Glomerular visceral epithelial cell (primary cell): ENCODE results near the gene CRB1.
A peak's percentile ranks its signal among the peaks of the same experiment; 100 is the strongest.
"Not testable (repeated sequence)": the region's sequence is repeated elsewhere in the genome, so short reads cannot be mapped to it uniquely, and the experiment has no call there.

Experiments used
- DNase-seq: peaks from one replicate; pipeline ENCODE4 v3.0.0-alpha.2; 2016; ENCODE audit errors: extremely low spot score

The CRB1 gene

GRCh38 chr1:197399755-197400521, 131.9 kb downstream of the CRB1 start:
- peak; percentile 30 for DNase-seq

DNA sequence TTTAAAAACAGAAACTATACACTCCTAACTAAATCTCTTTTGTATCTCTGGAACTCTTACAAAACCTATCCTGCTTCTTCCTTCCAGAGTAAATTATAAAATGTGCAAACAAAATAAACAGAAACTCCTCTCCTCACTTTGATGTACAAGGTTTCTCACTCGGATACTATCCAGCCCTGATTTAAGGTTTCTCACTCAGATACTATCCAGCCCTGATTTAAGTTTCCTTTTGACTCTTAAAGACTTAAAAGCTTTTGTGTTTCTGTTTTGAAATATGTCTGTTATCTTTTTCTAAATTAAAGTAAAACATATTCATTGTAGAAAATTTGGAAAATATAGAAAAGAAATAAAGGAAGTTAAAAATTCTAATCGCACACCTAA, 132.5 kb downstream of the CRB1 start:
- DNase-seq: no peak

GRCh38 chr1:197402189-197402588, 134.1 kb downstream of the CRB1 start:
- DNase-seq: no peak

GRCh38 chr1:197404774-197405173, 136.7 kb downstream of the CRB1 start:
- DNase-seq: not testable (repeated sequence)

GRCh38 chr1:197405614-197406013, 137.6 kb downstream of the CRB1 start:
- DNase-seq: not testable (repeated sequence)

DNA sequence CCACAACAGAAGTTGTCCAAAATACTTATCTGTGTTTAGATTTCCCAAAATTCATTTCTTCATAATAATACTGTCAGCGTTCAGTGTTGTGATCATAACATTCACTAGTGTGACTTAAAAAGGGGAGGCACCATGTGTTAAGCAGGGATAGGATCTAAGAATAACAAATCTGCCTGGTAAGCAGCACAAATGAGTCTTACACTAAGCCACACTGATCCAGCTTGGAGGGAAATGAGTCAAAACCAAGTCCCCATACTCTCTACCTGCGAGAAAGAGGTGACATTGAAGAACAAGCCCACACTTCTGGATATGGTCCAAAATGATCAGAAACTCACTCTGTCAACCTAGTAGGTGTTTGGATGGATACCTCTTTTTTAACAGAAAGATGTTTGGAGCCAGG, 145.5 kb downstream of the CRB1 start:
- DNase-seq: no peak

DNA sequence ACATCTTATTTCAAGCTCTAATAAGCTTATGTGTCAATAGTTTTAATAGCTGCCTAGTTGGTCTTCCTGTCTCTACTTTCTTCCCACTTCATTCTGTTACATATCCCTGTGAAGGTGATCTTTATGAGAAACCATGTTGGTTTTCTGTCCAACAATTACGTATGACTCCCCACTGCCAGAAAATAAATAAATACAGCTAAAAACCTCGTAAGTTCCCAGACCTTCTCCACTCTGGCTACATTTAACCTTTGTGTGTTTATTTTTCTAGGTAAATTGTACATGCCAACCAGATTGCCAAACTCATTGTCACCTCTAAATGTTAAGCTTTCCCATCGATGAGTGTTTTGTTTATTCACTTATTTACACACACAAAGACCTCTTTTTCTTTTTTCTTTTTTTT, 147.2 kb downstream of the CRB1 start:
- no peak for DNase-seq

DNA sequence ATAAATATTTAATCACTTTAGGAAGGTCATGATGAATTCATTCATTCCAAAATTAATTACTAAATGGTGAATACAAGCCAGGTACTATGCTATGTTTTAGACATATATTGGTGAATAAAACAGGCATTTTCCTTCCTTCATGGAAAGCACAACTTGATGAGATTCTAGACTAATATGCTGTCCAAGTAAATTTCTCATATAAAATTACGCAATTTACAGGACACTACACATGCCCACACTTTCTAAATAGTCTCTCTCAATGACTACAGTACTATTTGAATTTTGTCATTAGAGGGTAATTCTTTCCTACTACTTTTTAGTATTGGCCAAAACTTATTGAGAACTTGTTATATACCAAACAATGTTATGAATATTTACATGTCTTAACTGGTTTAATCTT, 150.6 kb downstream of the CRB1 start:
- no peak for DNase-seq

- no peak for DNase-seq
Measured at GRCh38 chr1:197422993-197423392, 154.9 kb downstream of the CRB1 start.

GRCh38 chr1:197424380-197424779, 156.3 kb downstream of the CRB1 start:
- no peak for DNase-seq

- no peak for DNase-seq
Measured at GRCh38 chr1:197429372-197429771, 161.3 kb downstream of the CRB1 start.

DNA sequence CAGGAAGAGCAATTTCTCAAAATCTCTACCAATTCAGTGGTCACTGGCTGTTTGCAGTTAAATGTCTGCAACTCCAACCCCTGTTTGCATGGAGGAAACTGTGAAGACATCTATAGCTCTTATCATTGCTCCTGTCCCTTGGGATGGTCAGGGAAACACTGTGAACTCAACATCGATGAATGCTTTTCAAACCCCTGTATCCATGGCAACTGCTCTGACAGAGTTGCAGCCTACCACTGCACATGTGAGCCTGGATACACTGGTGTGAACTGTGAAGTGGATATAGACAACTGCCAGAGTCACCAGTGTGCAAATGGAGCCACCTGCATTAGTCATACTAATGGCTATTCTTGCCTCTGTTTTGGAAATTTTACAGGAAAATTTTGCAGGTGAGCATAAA, 167.2 kb downstream of the CRB1 start:
- DNase-seq: no peak

DNA sequence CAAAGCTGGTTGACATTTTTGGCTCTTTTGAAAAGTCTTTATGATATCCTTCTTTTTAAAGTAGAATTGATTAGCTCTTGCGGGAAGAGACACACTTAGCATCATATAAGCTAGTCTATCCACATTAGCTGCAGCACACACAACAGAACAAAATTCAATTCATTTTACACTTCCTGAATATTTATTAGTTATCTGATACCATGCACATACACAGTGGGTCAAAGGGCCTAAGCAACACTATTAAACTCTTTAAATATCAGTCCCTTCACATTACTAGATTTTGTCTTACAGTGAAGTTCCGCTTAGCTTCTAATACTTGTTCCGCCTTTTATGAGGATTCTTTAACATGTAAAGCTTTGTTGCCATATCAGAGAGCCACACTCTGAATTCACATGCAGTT, 169.5 kb downstream of the CRB1 start:
- DNase-seq: no peak

GRCh38 chr1:197438010-197438790, 170.1 kb downstream of the CRB1 start:
- DNase-seq: no peak

DNA sequence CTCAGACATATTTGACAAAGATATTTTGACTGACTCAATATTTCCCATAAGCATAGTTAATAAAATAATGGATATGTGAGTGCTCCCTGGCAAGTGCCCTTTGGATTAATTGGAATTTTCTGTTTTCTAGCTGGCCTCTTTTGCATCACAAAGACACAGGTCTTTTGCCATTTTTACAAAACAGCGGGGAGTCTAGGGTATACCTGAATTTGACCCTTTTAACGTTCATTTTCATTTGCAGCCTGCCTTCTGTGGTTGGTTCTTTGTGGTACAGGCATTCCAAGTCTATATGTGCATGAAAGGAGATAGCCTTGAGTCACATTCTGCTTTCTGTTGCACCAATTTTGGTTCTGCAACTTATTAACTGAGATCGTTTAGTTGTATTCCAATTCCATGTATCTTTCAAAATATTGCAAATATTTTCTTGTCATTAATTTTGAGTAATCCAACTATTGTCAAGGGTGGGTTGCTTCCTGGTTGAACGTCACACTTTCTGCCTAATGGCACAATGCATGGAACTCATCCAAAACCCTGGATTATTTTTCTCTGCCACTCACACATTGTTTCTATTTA, 171.7 kb downstream of the CRB1 start:
- no peak for DNase-seq

- DNase-seq: no peak
Measured at GRCh38 chr1:197440715-197441114, 172.7 kb downstream of the CRB1 start.

GRCh38 chr1:197441999-197442414, 174.0 kb downstream of the CRB1 start:
- no peak for DNase-seq

- DNase-seq: no peak
Measured at GRCh38 chr1:197444755-197445154, 176.7 kb downstream of the CRB1 start.

DNA sequence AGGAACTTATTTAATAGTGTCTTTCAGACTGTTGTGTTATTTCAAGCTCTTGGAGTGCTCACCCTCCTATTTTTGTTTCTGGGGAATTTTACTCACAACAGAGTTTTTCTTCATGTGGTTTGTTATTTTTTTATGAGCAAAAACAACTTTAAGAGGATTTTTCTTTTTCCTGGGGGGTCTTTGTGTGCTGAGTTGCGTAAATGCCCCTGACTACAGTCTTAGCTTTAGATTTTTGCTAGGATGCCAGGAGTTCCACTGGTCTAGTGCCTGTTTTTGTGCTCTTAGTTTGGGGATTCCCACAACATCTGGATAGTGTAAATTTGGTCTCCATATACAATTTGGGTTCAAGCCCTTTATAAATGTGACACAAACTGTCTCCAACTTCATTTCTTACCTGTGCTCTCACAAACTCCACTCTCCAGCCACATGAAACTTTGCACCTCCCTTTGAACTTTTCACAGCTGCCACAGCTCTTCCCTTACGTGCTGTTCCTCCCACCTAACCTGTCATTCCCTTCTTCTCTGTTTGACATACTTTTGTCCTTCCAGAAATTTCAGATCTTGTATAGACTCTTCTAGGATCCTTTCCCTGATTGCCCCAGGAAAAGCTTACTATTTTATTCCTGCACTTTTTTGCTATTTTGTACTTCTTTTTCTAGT, 180.2 kb downstream of the CRB1 start:
- DNase-seq: no peak

- DNase-seq: no peak
Measured at GRCh38 chr1:197451381-197451780, 183.3 kb downstream of the CRB1 start.

GRCh38 chr1:197453376-197454058, 185.5 kb downstream of the CRB1 start:
- DNase-seq: no peak

GRCh38 chr1:197462539-197462938, 194.5 kb downstream of the CRB1 start:
- no peak for DNase-seq
